ENCODE measurements around the gene PLPP4.

The PLPP4 gene

GRCh38 chr10:120553911-120554310 lies 96.9 kb downstream of the PLPP4 start:
- Histone ChIP-seq H3K79me2 (ENCODE audit: low read length) (no peaks in the 10 kb centered on the region), H3K36me3 (replicated peaks; ENCODE audit: insufficient read depth, low read length) (no peaks in the 10 kb centered on the region), H3K4me1 (ENCODE audit: low read length) (no peaks in the 10 kb centered on the region)

GRCh38 chr10:120555436-120555835 lies 98.4 kb downstream of the PLPP4 start:
- no peaks in the 10 kb centered on the region for H3K79me2 ChIP-seq (ENCODE audit: low read length)
- no peak for DNase-seq
- H3K36me3 ChIP-seq (replicated peaks; ENCODE audit: insufficient read depth, low read length) = no peaks in the 10 kb centered on the region
- H3K4me1 ChIP-seq (ENCODE audit: low read length) = no peaks in the 10 kb centered on the region
- H2AFZ ChIP-seq (ENCODE audit: low read length) = no peak overlapping the region
- no peak overlapping the region for H3K9ac ChIP-seq (ENCODE audit: low read length)
- no peak for TF ChIP-seq EZH2 (optimal IDR thresholded peaks at IDR 0.05; ENCODE audit: low read depth, low read length)
- no peak for TF ChIP-seq EZH2phosphoT487 (IDR thresholded peaks at IDR 0.05; ENCODE audit: low read length)
- no peak for TF ChIP-seq CTCF (IDR thresholded peaks at IDR 0.05; ENCODE audit: low read length)
- H4K20me1 ChIP-seq (ENCODE audit: insufficient read depth, low read length) = no peaks in the 10 kb centered on the region
- no peaks in the 10 kb centered on the region for H3K27me3 ChIP-seq (replicated peaks; ENCODE audit: insufficient read depth, low read length)
- H3F3A ChIP-seq (ENCODE audit: insufficient read depth, low read length) = no peaks in the 10 kb centered on the region
- no peak overlapping the region for H3K27ac ChIP-seq (ENCODE audit: low read length)
- H3K9me3 ChIP-seq (replicated peaks; ENCODE audit: insufficient read depth, low read length) = no peaks in the 10 kb centered on the region; the same call in 1 of the 2 replicates
- no peaks in the 10 kb centered on the region for H3K9me2 ChIP-seq (replicated peaks; ENCODE audit: insufficient read depth, low read length)
- H3K4me3 ChIP-seq (ENCODE audit: low read length) = no peak overlapping the region
- no peak overlapping the region for H3K4me2 ChIP-seq (ENCODE audit: low read depth, low read length)

More at GRCh38 chr10:120553911-120554310, 96.9 kb downstream of the PLPP4 start:
- Histone ChIP-seq H2AFZ (ENCODE audit: low read length) (no peak overlapping the region), H3K27me3 (replicated peaks; ENCODE audit: insufficient read depth, low read length) (no peaks in the 10 kb centered on the region), H4K20me1 (ENCODE audit: insufficient read depth, low read length) (no peaks in the 10 kb centered on the region), H3K4me2 (ENCODE audit: low read depth, low read length) (no peak overlapping the region), H3K27ac (ENCODE audit: low read length) (no peak overlapping the region), H3F3A (ENCODE audit: insufficient read depth, low read length) (no peaks in the 10 kb centered on the region), H3K4me3 (ENCODE audit: low read length) (no peak overlapping the region), H3K9me3 (replicated peaks; ENCODE audit: insufficient read depth, low read length) (no peaks in the 10 kb centered on the region), H3K9me2 (replicated peaks; ENCODE audit: insufficient read depth, low read length) (no peaks in the 10 kb centered on the region), H3K9ac (ENCODE audit: low read length) (no peak overlapping the region)
- TF ChIP-seq EZH2 (optimal IDR thresholded peaks at IDR 0.05; ENCODE audit: low read depth, low read length) = no peak
- peak; percentile 32 for DNase-seq

GRCh38 chr10:120555842-120556532 lies 99.0 kb downstream of the PLPP4 start:
- Histone ChIP-seq H3K9ac (ENCODE audit: low read length) (no peak overlapping the region), H4K20me1 (ENCODE audit: insufficient read depth, low read length) (no peaks in the 10 kb centered on the region), H3F3A (ENCODE audit: insufficient read depth, low read length) (no peaks in the 10 kb centered on the region), H3K4me2 (ENCODE audit: low read depth, low read length) (no peak overlapping the region), H3K36me3 (replicated peaks; ENCODE audit: insufficient read depth, low read length) (no peaks in the 10 kb centered on the region), H3K27me3 (replicated peaks; ENCODE audit: insufficient read depth, low read length) (no peaks in the 10 kb centered on the region), H3K4me3 (ENCODE audit: low read length) (no peak overlapping the region), H2AFZ (ENCODE audit: low read length) (no peak overlapping the region), H3K79me2 (ENCODE audit: low read length) (no peaks in the 10 kb centered on the region), H3K9me3 (replicated peaks; ENCODE audit: insufficient read depth, low read length) (no peaks in the 10 kb centered on the region; the same call in 1 of the 2 replicates), H3K27ac (ENCODE audit: low read length) (no peak overlapping the region), H3K4me1 (ENCODE audit: low read length) (no peaks in the 10 kb centered on the region), H3K9me2 (replicated peaks; ENCODE audit: insufficient read depth, low read length) (no peaks in the 10 kb centered on the region)
- TF ChIP-seq EZH2 (optimal IDR thresholded peaks at IDR 0.05; ENCODE audit: low read depth, low read length) (no peak), EZH2phosphoT487 (IDR thresholded peaks at IDR 0.05; ENCODE audit: low read length) (no peak), CTCF (IDR thresholded peaks at IDR 0.05; ENCODE audit: low read length) (no peak)
- DNase-seq = no peak

- Histone ChIP-seq H3K9me3 (replicated peaks; ENCODE audit: insufficient read depth, low read length) (no peaks in the 10 kb centered on the region; the same call in 1 of the 2 replicates), H4K20me1 (ENCODE audit: insufficient read depth, low read length) (no peaks in the 10 kb centered on the region), H3K9ac (ENCODE audit: low read length) (no peak overlapping the region), H3K79me2 (ENCODE audit: low read length) (no peaks in the 10 kb centered on the region), H3K27me3 (replicated peaks; ENCODE audit: insufficient read depth, low read length) (no peaks in the 10 kb centered on the region), H3K4me1 (ENCODE audit: low read length) (no peaks in the 10 kb centered on the region), H3F3A (ENCODE audit: insufficient read depth, low read length) (no peaks in the 10 kb centered on the region), H3K27ac (ENCODE audit: low read length) (no peak overlapping the region), H3K4me2 (ENCODE audit: low read depth, low read length) (no peak overlapping the region), H3K9me2 (replicated peaks; ENCODE audit: insufficient read depth, low read length) (no peaks in the 10 kb centered on the region), H2AFZ (ENCODE audit: low read length) (no peak overlapping the region), H3K4me3 (ENCODE audit: low read length) (no peak overlapping the region), H3K36me3 (replicated peaks; ENCODE audit: insufficient read depth, low read length) (no peaks in the 10 kb centered on the region)
- no peak for DNase-seq
- no peak for TF ChIP-seq CTCF (IDR thresholded peaks at IDR 0.05; ENCODE audit: low read length)
- TF ChIP-seq EZH2phosphoT487 (IDR thresholded peaks at IDR 0.05; ENCODE audit: low read length) = no peak
- no peak for TF ChIP-seq EZH2 (optimal IDR thresholded peaks at IDR 0.05; ENCODE audit: low read depth, low read length)
These were observed 100.3 kb downstream of the PLPP4 start for GRCh38 chr10:120557311-120557710.

Measured in MM.1S (cell line).